ENCODE measurements around the gene LRRC43.

- no peak for TF ChIP-seq CTCF (conservative IDR thresholded peaks at IDR 0.05; ENCODE audit: low read depth, low read length)
- TF ChIP-seq RFX5 (IDR thresholded peaks at IDR 0.05; ENCODE audit: low read depth, low read length), result no peak
- no peak for TF ChIP-seq POLR2A (IDR thresholded peaks at IDR 0.05; ENCODE audit: low read depth, low read length)
- no peak for TF ChIP-seq CEBPB (IDR thresholded peaks at IDR 0.05; ENCODE audit: low read depth, low read length)
Observed at GRCh38 chr12:122244565-122245371, 61.8 kb downstream of the LRRC43 start.

Data from IMR-90 (cell line).